ENCODE data around the gene RAD51B.

Gene RAD51B

GRCh38 chr14:68451696-68452373 lies 632.3 kb downstream of the RAD51B start:
- Histone ChIP-seq H3K4me1 (ENCODE audit: insufficient read depth, poor library complexity, severe bottlenecking) (peaks cover 6% of the 10 kb centered on the region), H3K9me3 (ENCODE audit: severe bottlenecking) (no peaks in the 10 kb centered on the region), H3K27ac (ENCODE audit: poor library complexity, severe bottlenecking) (no peak overlapping the region), H3K36me3 (ENCODE audit: low read depth) (no peaks in the 10 kb centered on the region), H3K4me3 (ENCODE audit: severe bottlenecking) (no peak overlapping the region), H3K27me3 (ENCODE audit: insufficient read depth, poor library complexity, severe bottlenecking) (no peaks in the 10 kb centered on the region)
- TF ChIP-seq CTCF (IDR thresholded peaks at IDR 0.05; ENCODE audit: poor library complexity, severe bottlenecking) = no peak
- ATAC-seq (ENCODE audit: low read depth) (no peak), DNase-seq (ENCODE audit: low spot score) (no peak)

GRCh38 chr14:68458253-68458652 lies 638.7 kb downstream of the RAD51B start:
- Histone ChIP-seq H3K4me1 (ENCODE audit: insufficient read depth, poor library complexity, severe bottlenecking) (peaks cover 32% of the 10 kb centered on the region), H3K36me3 (ENCODE audit: low read depth) (no peaks in the 10 kb centered on the region), H3K27ac (ENCODE audit: poor library complexity, severe bottlenecking) (peak overlapping the region; percentile 99), H3K27me3 (ENCODE audit: insufficient read depth, poor library complexity, severe bottlenecking) (no peaks in the 10 kb centered on the region), H3K9me3 (ENCODE audit: severe bottlenecking) (no peaks in the 10 kb centered on the region), H3K4me3 (ENCODE audit: severe bottlenecking) (no peak overlapping the region)
- TF ChIP-seq CTCF (IDR thresholded peaks at IDR 0.05; ENCODE audit: poor library complexity, severe bottlenecking) = no peak
- ATAC-seq (ENCODE audit: low read depth) (no peak), DNase-seq (ENCODE audit: low spot score) (no peak)

- H3K9me3 ChIP-seq (ENCODE audit: severe bottlenecking) = no peaks in the 10 kb centered on the region
- peaks cover 40% of the 10 kb centered on the region for H3K4me1 ChIP-seq (ENCODE audit: insufficient read depth, poor library complexity, severe bottlenecking)
- ATAC-seq (ENCODE audit: low read depth) = peak; percentile 90
- no peak for TF ChIP-seq CTCF (IDR thresholded peaks at IDR 0.05; ENCODE audit: poor library complexity, severe bottlenecking)
- no peak overlapping the region for H3K4me3 ChIP-seq (ENCODE audit: severe bottlenecking)
- H3K27me3 ChIP-seq (ENCODE audit: insufficient read depth, poor library complexity, severe bottlenecking) = no peaks in the 10 kb centered on the region
- peak; percentile 89 for DNase-seq (ENCODE audit: low spot score)
- H3K27ac ChIP-seq (ENCODE audit: poor library complexity, severe bottlenecking) = peak overlapping the region; percentile 99
- H3K36me3 ChIP-seq (ENCODE audit: low read depth) = no peaks in the 10 kb centered on the region
Measured at GRCh38 chr14:68458840-68459469, 639.4 kb downstream of the RAD51B start.

- TF ChIP-seq CTCF (IDR thresholded peaks at IDR 0.05; ENCODE audit: poor library complexity, severe bottlenecking) = no peak
- ATAC-seq (ENCODE audit: low read depth) = no peak
- peaks cover 46% of the 10 kb centered on the region for H3K4me1 ChIP-seq (ENCODE audit: insufficient read depth, poor library complexity, severe bottlenecking)
- H3K27me3 ChIP-seq (ENCODE audit: insufficient read depth, poor library complexity, severe bottlenecking) = no peaks in the 10 kb centered on the region
- H3K4me3 ChIP-seq (ENCODE audit: severe bottlenecking) = no peak overlapping the region
- no peaks in the 10 kb centered on the region for H3K9me3 ChIP-seq (ENCODE audit: severe bottlenecking)
- peak overlapping the region; percentile 99 for H3K27ac ChIP-seq (ENCODE audit: poor library complexity, severe bottlenecking)
- H3K36me3 ChIP-seq (ENCODE audit: low read depth) = no peaks in the 10 kb centered on the region
- no peak for DNase-seq (ENCODE audit: low spot score)
Measured at GRCh38 chr14:68459480-68460136, 640.0 kb downstream of the RAD51B start.

Measured in RWPE2 (cell line).